Bronchial epithelial cell (primary cell): ENCODE measurements around the gene CCDC192. TPM values are rescaled to one million over a fixed set of nuclear protein-coding genes. Genes with fewer than 3 reads are reported as not detected.

Experiments used
- DNase-seq: peaks from one replicate; pipeline ENCODE4 v3.0.0-alpha.2; 2010; ENCODE audit warnings: low read depth
- FAIRE-seq: peaks from 2 replicates; lab custom pipeline; 2011; peaks lifted over from hg19 to GRCh38; lab: Jason Lieb, UNC
- H3K27me3 ChIP-seq: 2 replicates; pipeline ENCODE4 v1.5.1; 2011; ENCODE audit warnings: low read length; ENCODE audit not compliant: control insufficient read depth, insufficient read depth
- H3K36me3 ChIP-seq: 2 replicates; pipeline ENCODE4 v1.5.1; 2011; ENCODE audit warnings: low read length; ENCODE audit not compliant: control insufficient read depth, insufficient read depth
- H3K4me3 ChIP-seq: 2 replicates; pipeline ENCODE4 v1.5.1; 2011; ENCODE audit warnings: mild to moderate bottlenecking, low read depth, low read length, control low read depth
- total RNA-seq: library from RNA; depleted of rRNA; stranded (reverse); fragments of >200 nt; gene quantifications from 2 replicates; pipeline ENCODE4 v1.2.1, GENCODE V29; 2014
- TF ChIP-seq, protein P1 (sequence below): IDR thresholded peaks from 2 replicates; pipeline ENCODE4 v1.5.1; 2011; ENCODE audit warnings: mild to moderate bottlenecking, moderate library complexity, low read length, control low read depth, inconsistent platforms; ENCODE audit not compliant: insufficient read depth, severe bottlenecking

The CCDC192 gene
- total RNA-seq, 1 donor from 2014 or later: not detected

DNA sequence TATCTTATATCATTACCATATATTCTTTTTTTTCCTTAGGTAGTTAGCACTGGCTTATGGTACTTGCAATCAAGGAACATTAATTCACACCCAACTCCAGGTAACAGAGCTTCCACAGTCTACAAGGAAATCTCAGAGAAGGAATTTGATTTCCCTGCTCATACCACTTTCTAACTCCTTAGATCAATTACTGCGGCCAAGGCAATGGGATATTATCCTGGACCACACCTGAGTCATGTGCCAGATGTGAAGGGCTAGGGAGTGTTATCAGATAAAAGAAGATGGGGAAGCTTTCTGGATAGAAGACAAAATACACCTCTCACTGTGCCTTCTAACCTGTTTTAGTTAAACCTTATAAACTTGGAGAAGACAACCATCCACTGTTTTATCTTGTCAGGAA lies 181.2 kb downstream of the CCDC192 start:
- TF ChIP-seq, protein P1, sequence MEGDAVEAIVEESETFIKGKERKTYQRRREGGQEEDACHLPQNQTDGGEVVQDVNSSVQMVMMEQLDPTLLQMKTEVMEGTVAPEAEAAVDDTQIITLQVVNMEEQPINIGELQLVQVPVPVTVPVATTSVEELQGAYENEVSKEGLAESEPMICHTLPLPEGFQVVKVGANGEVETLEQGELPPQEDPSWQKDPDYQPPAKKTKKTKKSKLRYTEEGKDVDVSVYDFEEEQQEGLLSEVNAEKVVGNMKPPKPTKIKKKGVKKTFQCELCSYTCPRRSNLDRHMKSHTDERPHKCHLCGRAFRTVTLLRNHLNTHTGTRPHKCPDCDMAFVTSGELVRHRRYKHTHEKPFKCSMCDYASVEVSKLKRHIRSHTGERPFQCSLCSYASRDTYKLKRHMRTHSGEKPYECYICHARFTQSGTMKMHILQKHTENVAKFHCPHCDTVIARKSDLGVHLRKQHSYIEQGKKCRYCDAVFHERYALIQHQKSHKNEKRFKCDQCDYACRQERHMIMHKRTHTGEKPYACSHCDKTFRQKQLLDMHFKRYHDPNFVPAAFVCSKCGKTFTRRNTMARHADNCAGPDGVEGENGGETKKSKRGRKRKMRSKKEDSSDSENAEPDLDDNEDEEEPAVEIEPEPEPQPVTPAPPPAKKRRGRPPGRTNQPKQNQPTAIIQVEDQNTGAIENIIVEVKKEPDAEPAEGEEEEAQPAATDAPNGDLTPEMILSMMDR: no peak
- Histone ChIP-seq H3K4me3 (no peak overlapping the region), H3K36me3 (no peaks in the 10 kb centered on the region), H3K27me3 (peaks cover 1% of the 10 kb centered on the region)
- FAIRE-seq: no peak
- DNase-seq: no peak

DNA sequence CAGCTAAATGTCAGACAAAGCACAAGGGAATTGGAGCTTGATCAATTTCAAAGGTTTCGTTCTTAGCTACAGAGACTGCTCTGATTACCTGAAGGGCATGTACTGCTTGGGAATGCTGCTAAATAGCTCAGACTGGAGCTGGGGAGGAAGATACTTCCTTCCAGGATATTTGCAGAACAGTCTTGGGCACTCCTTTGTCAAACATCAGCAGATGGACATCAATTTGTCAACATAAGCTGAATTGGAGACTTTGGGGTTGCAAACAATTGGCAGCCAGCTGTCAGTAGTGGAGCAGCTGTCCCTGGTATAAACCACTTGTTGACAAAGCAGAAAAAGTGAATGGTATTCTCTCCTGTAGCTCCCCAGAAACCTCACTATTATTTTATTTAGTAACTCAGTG lies 182.0 kb downstream of the CCDC192 start:
- FAIRE-seq: peak; percentile 13

DNA sequence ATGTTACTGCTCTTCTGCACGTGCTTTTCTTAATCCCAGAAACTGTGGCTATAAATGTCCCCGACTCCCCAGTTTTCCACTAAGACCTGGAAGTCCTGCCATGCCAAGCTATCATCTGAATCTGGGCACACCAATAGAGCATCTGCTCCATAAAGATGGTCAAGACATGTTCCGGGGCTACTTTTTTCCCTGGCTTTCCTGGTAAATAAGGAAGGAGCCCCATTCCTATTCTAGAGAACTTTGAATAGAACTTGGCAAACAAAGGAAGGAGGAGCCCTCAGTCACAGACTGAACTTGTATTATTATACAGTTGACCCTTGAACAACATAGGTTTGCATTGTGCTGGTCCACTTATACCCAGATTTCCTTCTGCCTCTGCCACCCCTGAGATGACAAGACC lies 182.9 kb downstream of the CCDC192 start:
- Histone ChIP-seq H3K4me3 (no peak overlapping the region), H3K27me3 (peaks cover 1% of the 10 kb centered on the region), H3K36me3 (no peaks in the 10 kb centered on the region)
- no peak for DNase-seq
- TF ChIP-seq, protein P1: no peak
- FAIRE-seq: no peak

More for the DNA sequence above, 182.0 kb downstream of the CCDC192 start:
- no peaks in the 10 kb centered on the region for H3K36me3 ChIP-seq
- H3K4me3 ChIP-seq: no peak overlapping the region
- H3K27me3 ChIP-seq: peaks cover 1% of the 10 kb centered on the region
- TF ChIP-seq, protein P1: no peak
- DNase-seq: no peak

DNA sequence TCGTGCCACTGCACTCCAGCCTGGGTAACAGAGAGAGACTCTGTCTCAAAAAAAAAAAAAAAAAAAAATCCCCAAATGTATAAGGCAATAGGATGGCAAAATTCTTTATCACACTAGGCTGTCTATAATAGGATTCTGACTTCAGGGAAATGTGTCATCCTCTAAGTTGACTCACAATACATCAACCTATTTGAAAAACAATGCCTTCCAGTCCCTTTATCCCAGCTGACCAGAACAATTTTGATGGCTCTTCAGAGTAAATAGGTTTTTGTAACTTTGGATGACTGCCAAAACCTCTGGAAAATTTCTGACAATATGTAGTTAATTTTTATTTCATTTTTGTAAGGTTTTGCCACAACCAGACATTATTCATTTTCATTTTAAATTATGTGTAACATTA lies 184.1 kb downstream of the CCDC192 start:
- no peaks in the 10 kb centered on the region for H3K36me3 ChIP-seq
- no peak overlapping the region for H3K4me3 ChIP-seq
- peak; percentile 61 for DNase-seq
- TF ChIP-seq, protein P1: no peak
- FAIRE-seq: no peak
- peaks cover 1% of the 10 kb centered on the region for H3K27me3 ChIP-seq

DNA sequence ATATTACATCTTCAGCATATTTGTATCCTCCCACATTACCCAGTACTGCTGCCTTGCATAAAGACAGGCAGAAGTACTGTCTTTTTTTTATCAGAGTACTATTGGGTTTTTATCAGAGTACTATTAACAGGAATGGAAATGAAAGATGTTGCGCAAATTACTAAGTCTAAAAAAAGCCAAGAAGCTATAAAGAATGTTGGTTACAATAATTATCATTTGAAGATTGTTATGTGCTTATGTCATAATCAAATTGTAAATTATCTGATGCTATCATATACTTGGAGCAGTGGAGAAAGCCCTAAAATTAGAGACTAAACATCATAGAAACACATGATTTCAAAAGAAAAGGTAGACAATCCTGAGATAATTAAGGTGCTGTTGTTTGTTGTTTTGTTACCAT lies 188.8 kb downstream of the CCDC192 start:
- FAIRE-seq: no peak
- Histone ChIP-seq H3K27me3 (no peaks in the 10 kb centered on the region), H3K4me3 (no peak overlapping the region), H3K36me3 (no peaks in the 10 kb centered on the region)
- no peak for DNase-seq
- TF ChIP-seq, protein P1: no peak
